ENCODE results near the gene NUP210L. TPM values are rescaled to one million over a fixed set of nuclear protein-coding genes. Genes with fewer than 3 reads are reported as not detected.
A peak's percentile ranks its signal among the peaks of the same experiment; 100 is the strongest.

Gene NUP210L
- total and polyA plus RNA-seq, 2 of the 13 experiments (the other 11 are each of a cell fraction or from before 2014, with no cell fraction given): not detected

DNA sequence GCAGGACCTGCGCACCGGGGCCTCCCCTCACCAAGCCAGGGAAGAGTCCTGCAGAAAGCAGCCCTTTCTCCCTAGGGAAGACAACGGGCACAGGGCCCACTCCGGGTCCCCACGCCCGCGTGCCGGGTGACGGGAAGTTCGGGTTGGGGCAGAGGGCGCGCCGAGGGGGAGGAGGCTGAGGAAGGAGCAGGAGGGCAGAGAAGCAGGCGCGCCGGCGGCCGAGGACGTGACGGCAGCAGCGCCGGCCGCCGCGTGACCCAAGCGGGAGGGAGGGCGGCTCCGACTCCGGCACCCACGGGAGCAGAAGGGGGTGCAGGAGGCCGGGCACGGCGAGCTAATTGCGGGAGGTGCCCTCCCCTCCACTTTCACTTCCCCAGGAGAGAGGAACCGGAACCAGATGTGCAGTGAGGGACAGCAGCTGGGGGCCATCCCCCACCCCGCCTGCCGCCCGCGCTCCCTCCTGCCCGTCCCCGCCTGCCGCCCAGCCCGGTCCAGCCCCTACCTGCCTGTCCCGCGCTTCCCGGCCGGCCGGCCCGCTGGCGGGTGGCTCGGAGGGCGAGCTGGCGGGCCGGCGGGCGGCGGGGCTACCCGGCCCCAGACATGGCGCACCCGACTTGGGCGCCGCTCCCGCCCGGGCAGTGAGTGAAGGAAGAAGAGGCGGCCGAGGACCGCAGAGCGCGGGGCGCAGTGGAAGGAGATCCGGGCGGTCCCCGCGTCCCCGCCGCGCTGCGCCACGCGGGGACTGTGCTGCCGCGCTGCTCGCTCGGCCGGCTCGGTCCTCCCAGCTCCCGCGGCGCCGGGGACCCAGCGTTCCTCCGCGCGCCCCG, 208.9 kb downstream of the NUP210L start:
- ATAC-seq (peak; percentile 66), DNase-seq (ENCODE audit: low spot score) (no peak), FAIRE-seq (no peak)
- WGBS (ENCODE audit: low lambda C conversion rate): under 1% methylated on average over 25 of the region's 95 CpGs
- Histone ChIP-seq H3K36me3 (replicated peaks in 1 of 2; ENCODE audit: control insufficient read depth in 1 of 2, insufficient read depth in 2 of 2, low read length in 2 of 2) (peaks cover 10 to 51% of the 10 kb centered on the region in 2 experiments; a peak in 4 of 5 replicates), H3K4me1 (ENCODE audit: insufficient read depth, low read length) (peaks cover 40% of the 10 kb centered on the region), H2AFZ (ENCODE audit: low read length) (no peak overlapping the region), H3K4me2 (ENCODE audit: low read depth, low read length) (peak overlapping the region; percentile 87), H3K79me2 (ENCODE audit: insufficient read depth, low read length) (peaks cover 11% of the 10 kb centered on the region), H3K9me3 (ENCODE audit: low read length) (no peaks in the 10 kb centered on the region), H4K20me1 (ENCODE audit: insufficient read depth, low read length) (no peaks in the 10 kb centered on the region), H3K4me3 (replicated peaks in 1 of 3; ENCODE audit: insufficient read depth in 1 of 3, low read depth in 2 of 3, low read length in 3 of 3) (peak overlapping the region; percentile 71 to 98 (median 81)), H3K27ac (ENCODE audit: extremely low read length, insufficient read depth, low read length) (peak overlapping the region; percentile 71), H3K27me3 (ENCODE audit: control insufficient read depth in 1 of 2, insufficient read depth in 2 of 2, low read length in 2 of 2) (no peaks in the 10 kb centered on the region), H3K9ac (ENCODE audit: insufficient read depth, low read depth, low read length) (peak overlapping the region; percentile 82)
- in situ Hi-C loops (cut with HindIII; ENCODE audit: extremely low pct_ligation_motif_present, low pct_unique_long_range_greater_than_20kb) (loop anchor here (10.0 kb wide), 1 partner anchor 121 kb away; no protein-coding TSS in a partner anchor), intact Hi-C loops (cut with micrococcal nuclease; ENCODE audit: unreplicated experiment) (loop anchor here (1.0 to 5.0 kb wide), 3 partner anchors 40 to 326 kb away; partner anchors contain the start of genes HAX1 and RAB13)
- BruUV-seq (replicated peaks): no TSS peak
- ChIA-PET CTCF (ENCODE audit: low intra/inter-chr PET ratio, low total read pairs) (interaction anchor here (1.1 to 2.2 kb wide), 2 partner anchors 41 to 149 kb away, joined by 3 to 7 read pairs; partner anchors contain the start of gene RAB13), POLR2A (interaction anchor here (0.8 to 5.3 kb wide), 15 partner anchors 10 to 165 kb away, joined by 3 to 43 read pairs (median 8); partner anchors contain the start of genes CREB3L4, CRTC2, GATAD2B and JTB)
- no peak for TF ChIP-seq ZNF776 (CRISPR knock-in tag; IDR thresholded peaks at IDR 0.05)
- peak; percentile 23; the same call in 1 of the 2 replicates for TF ChIP-seq BRD4 (CRISPR knock-in tag; IDR thresholded peaks at IDR 0.05)
- TF ChIP-seq ZNF44 (CRISPR knock-in tag; IDR thresholded peaks at IDR 0.05): no peak; the same call in 1 of the 2 replicates
- TF ChIP-seq PHF20 (CRISPR knock-in tag; IDR thresholded peaks at IDR 0.05): peak; percentile 52; the same call in 1 of the 2 replicates
- no peak for TF ChIP-seq ZSCAN9 (CRISPR knock-in tag; IDR thresholded peaks at IDR 0.05; ENCODE audit: borderline replicate concordance)
- no peak for TF ChIP-seq ZMAT5 (CRISPR knock-in tag; IDR thresholded peaks at IDR 0.05; ENCODE audit: borderline replicate concordance, low read depth)
- no peak for TF ChIP-seq NONO (IDR thresholded peaks at IDR 0.05)
- TF ChIP-seq NONO (CRISPR knock-in tag; conservative IDR thresholded peaks at IDR 0.05): peak; percentile 46; the same call in 1 of the 2 replicates
- no peak for TF ChIP-seq ZNF224 (CRISPR knock-in tag; IDR thresholded peaks at IDR 0.05)
- TF ChIP-seq ZBTB42 (CRISPR knock-in tag; IDR thresholded peaks at IDR 0.05): peak; percentile 43; the same call in 1 of the 2 replicates
- 0 out of 2 replicates have a peak, but pooled peaks have one; percentile 24 for TF ChIP-seq ZNF598 (CRISPR knock-in tag; IDR thresholded peaks at IDR 0.05; ENCODE audit: borderline replicate concordance)
- 0 out of 2 replicates have a peak, but pooled peaks have one; percentile 26 for TF ChIP-seq SIN3A (IDR thresholded peaks at IDR 0.05; ENCODE audit: borderline replicate concordance, low read depth, low read length)
- TF ChIP-seq ZNF720 (CRISPR knock-in tag; IDR thresholded peaks at IDR 0.05): no peak
- TF ChIP-seq ZC3H4 (CRISPR knock-in tag; IDR thresholded peaks at IDR 0.05; ENCODE audit: borderline replicate concordance): no peak
- TF ChIP-seq NAIF1 (CRISPR knock-in tag; IDR thresholded peaks at IDR 0.05; ENCODE audit: borderline replicate concordance): no peak
- TF ChIP-seq ZNF703 (CRISPR knock-in tag; IDR thresholded peaks at IDR 0.05; ENCODE audit: borderline replicate concordance): no peak
- TF ChIP-seq ZNF713 (CRISPR knock-in tag; IDR thresholded peaks at IDR 0.05): no peak; the same call in 1 of the 2 replicates
- peak; percentile 59 for TF ChIP-seq SAP130 (CRISPR knock-in tag; IDR thresholded peaks at IDR 0.05; ENCODE audit: low read depth)
- TF ChIP-seq, protein P1, sequence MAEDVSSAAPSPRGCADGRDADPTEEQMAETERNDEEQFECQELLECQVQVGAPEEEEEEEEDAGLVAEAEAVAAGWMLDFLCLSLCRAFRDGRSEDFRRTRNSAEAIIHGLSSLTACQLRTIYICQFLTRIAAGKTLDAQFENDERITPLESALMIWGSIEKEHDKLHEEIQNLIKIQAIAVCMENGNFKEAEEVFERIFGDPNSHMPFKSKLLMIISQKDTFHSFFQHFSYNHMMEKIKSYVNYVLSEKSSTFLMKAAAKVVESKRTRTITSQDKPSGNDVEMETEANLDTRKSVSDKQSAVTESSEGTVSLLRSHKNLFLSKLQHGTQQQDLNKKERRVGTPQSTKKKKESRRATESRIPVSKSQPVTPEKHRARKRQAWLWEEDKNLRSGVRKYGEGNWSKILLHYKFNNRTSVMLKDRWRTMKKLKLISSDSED (CRISPR knock-in tag; IDR thresholded peaks at IDR 0.05): 0 out of 2 replicates have a peak, but pooled peaks have one; percentile 75
- no peak for TF ChIP-seq PAWR (CRISPR knock-in tag; IDR thresholded peaks at IDR 0.05; ENCODE audit: borderline replicate concordance)
- peak; percentile 35 for TF ChIP-seq ZNF883 (CRISPR knock-in tag; IDR thresholded peaks at IDR 0.05; ENCODE audit: not compliant biosample characterization)
- peak; percentile 69; the same call in 1 of the 2 replicates for TF ChIP-seq NR2C2 (CRISPR knock-in tag; IDR thresholded peaks at IDR 0.05; ENCODE audit: borderline replicate concordance)

All from HepG2 (cell line).